Measurements from ENCODE around the gene HDAC9.

Gene HDAC9

GRCh38 chr7:18667466-18667865, 171.9 kb downstream of the HDAC9 start:
- TF ChIP-seq PATZ1 (CRISPR knock-in tag; IDR thresholded peaks at IDR 0.05; ENCODE audit: borderline replicate concordance) = no peak
- TF ChIP-seq ISL1 (CRISPR knock-in tag; IDR thresholded peaks at IDR 0.05) = peak; percentile 65
- ATAC-seq = peak; percentile 87

- ATAC-seq = no peak
- no peak for TF ChIP-seq GLIS3 (CRISPR knock-in tag; IDR thresholded peaks at IDR 0.05)
- no peak for TF ChIP-seq TSHZ2 (CRISPR knock-in tag; IDR thresholded peaks at IDR 0.05)
- no peak for TF ChIP-seq BACH2 (CRISPR knock-in tag; IDR thresholded peaks at IDR 0.05; ENCODE audit: borderline replicate concordance)
- TF ChIP-seq ZNF8 (CRISPR knock-in tag; IDR thresholded peaks at IDR 0.05) = no peak
- no peak for TF ChIP-seq POU6F1 (CRISPR knock-in tag; IDR thresholded peaks at IDR 0.05; ENCODE audit: borderline replicate concordance, low read depth)
These were observed 175.6 kb downstream of the HDAC9 start for GRCh38 chr7:18671176-18671575.

GRCh38 chr7:18675579-18675978, 180.0 kb downstream of the HDAC9 start:
- TF ChIP-seq ZNF8 (CRISPR knock-in tag; IDR thresholded peaks at IDR 0.05) = no peak
- TF ChIP-seq CREB5 (CRISPR knock-in tag; IDR thresholded peaks at IDR 0.05; ENCODE audit: low read depth) = no peak
- no peak for TF ChIP-seq POU6F1 (CRISPR knock-in tag; IDR thresholded peaks at IDR 0.05; ENCODE audit: borderline replicate concordance, low read depth)
- TF ChIP-seq RARB (CRISPR knock-in tag; IDR thresholded peaks at IDR 0.05) = no peak
- no peak for TF ChIP-seq BACH2 (CRISPR knock-in tag; IDR thresholded peaks at IDR 0.05; ENCODE audit: borderline replicate concordance)
- no peak for TF ChIP-seq ISL1 (CRISPR knock-in tag; IDR thresholded peaks at IDR 0.05)
- no peak for TF ChIP-seq ZC3H10 (CRISPR knock-in tag; IDR thresholded peaks at IDR 0.05)
- no peak for TF ChIP-seq ARNTL (CRISPR knock-in tag; IDR thresholded peaks at IDR 0.05; ENCODE audit: borderline replicate concordance, low read depth)
- no peak for TF ChIP-seq ESRRG (CRISPR knock-in tag; IDR thresholded peaks at IDR 0.05)
- no peak for TF ChIP-seq ZNF565 (CRISPR knock-in tag; conservative IDR thresholded peaks at IDR 0.05; ENCODE audit: low read depth)
- no peak for TF ChIP-seq SNAI2 (CRISPR knock-in tag; IDR thresholded peaks at IDR 0.05)
- no peak for TF ChIP-seq PATZ1 (CRISPR knock-in tag; IDR thresholded peaks at IDR 0.05; ENCODE audit: borderline replicate concordance)
- no peak for TF ChIP-seq TOX (CRISPR knock-in tag; IDR thresholded peaks at IDR 0.05; ENCODE audit: borderline replicate concordance)
- TF ChIP-seq ZFP3 (CRISPR knock-in tag; IDR thresholded peaks at IDR 0.05) = no peak
- TF ChIP-seq ZFP30 (CRISPR knock-in tag; IDR thresholded peaks at IDR 0.05) = no peak
- no peak for TF ChIP-seq TCF4 (CRISPR knock-in tag; IDR thresholded peaks at IDR 0.05; ENCODE audit: borderline replicate concordance)
- TF ChIP-seq TSHZ2 (CRISPR knock-in tag; IDR thresholded peaks at IDR 0.05) = no peak
- no peak for TF ChIP-seq CSRNP3 (CRISPR knock-in tag; IDR thresholded peaks at IDR 0.05)
- no peak for TF ChIP-seq GLIS3 (CRISPR knock-in tag; IDR thresholded peaks at IDR 0.05)
- ATAC-seq = no peak

Measured in SK-N-SH treated with all-trans-retinoic acid at 6 μM for 48 hours (cell line).